GM12873 (cell line): ENCODE data around the gene PTPRS.

ENCODE experiments used
- CTCF ChIP-seq: IDR thresholded peaks from 2 replicates; pipeline ENCODE4 v1.5.1; 2012; ENCODE audit warnings: low read depth, mild to moderate bottlenecking, moderate library complexity, low read length, control low read depth; ENCODE audit not compliant: insufficient read depth; ENCODE audit errors: missing control alignments

Gene PTPRS

GRCh38 chr19:5293612-5294378, 46.8 kb downstream of the PTPRS start:
- no peak for TF ChIP-seq CTCF

- TF ChIP-seq CTCF = no peak
Measured at GRCh38 chr19:5292822-5293611, 47.6 kb downstream of the PTPRS start.

- TF ChIP-seq CTCF = no peak
Measured at GRCh38 chr19:5292453-5292821, 48.2 kb downstream of the PTPRS start.

- no peak for TF ChIP-seq CTCF
Measured at GRCh38 chr19:5291588-5292193, 48.9 kb downstream of the PTPRS start.
